Liver (tissue), 3 donors: ENCODE measurements around the gene NFKBIB.

ENCODE experiments used
- JUND ChIP-seq, 2 donors: IDR thresholded peaks; 2 replicates each; pipeline ENCODE4 v1.6.1; 2016; ENCODE audit warnings: antibody characterized with exemption in 2 of 2
- TAF1 ChIP-seq: conservative IDR thresholded peaks from 2 replicates; pipeline ENCODE4 v1.6.1; 2016; ENCODE audit warnings: antibody characterized with exemption, mild to moderate bottlenecking
- TF ChIP-seq, protein P1 (sequence below): fragments of 150-350 bp; IDR thresholded peaks from 2 replicates; pipeline ENCODE4 v1.5.1; 2017; ENCODE audit warnings: improper control_type of control experiment, low read depth, low read length; ENCODE audit not compliant: missing input control
- donor health status: healthy.
- donor health status: healthy.

DNA sequence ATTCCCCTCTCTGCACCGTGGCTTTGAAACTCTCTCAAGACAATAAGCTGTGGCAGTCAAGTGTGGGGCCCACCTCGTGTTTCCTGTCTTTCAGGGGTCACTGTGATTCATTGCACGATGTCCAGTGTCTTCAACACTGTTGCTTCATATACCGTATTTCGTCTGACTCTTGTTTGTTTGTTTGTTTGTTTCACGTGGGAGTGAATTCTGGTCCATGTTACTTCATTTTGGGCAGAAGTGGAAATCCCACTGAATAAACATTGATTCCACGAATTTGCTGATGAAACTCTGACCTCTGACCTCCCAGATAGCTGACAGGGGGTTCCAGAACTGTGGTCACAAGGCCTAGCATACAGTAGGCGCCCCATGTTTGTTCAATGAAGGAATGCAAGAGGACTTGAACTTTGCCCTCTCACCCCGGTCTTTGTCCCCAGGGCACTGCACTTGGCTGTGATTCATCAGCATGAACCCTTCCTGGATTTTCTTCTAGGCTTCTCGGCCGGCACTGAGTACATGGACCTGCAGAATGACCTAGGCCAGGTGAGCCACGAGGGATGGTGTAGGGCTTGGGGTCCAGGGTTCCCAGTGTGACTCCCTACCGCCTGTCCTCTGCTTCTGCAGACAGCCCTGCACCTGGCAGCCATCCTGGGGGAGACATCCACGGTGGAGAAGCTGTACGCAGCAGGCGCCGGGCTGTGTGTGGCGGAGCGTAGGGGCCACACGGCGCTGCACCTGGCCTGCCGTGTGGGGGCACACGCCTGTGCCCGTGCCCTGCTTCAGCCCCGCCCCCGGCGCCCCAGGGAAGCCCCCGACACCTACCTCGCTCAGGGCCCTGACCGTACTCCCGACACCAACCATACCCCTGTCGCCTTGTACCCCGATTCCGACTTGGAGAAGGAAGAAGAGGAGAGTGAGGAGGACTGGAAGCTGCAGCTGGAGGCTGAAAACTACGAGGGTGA lies 5.1 kb downstream of the NFKBIB start:
- no peak for TF ChIP-seq TAF1
- TF ChIP-seq, protein P1, sequence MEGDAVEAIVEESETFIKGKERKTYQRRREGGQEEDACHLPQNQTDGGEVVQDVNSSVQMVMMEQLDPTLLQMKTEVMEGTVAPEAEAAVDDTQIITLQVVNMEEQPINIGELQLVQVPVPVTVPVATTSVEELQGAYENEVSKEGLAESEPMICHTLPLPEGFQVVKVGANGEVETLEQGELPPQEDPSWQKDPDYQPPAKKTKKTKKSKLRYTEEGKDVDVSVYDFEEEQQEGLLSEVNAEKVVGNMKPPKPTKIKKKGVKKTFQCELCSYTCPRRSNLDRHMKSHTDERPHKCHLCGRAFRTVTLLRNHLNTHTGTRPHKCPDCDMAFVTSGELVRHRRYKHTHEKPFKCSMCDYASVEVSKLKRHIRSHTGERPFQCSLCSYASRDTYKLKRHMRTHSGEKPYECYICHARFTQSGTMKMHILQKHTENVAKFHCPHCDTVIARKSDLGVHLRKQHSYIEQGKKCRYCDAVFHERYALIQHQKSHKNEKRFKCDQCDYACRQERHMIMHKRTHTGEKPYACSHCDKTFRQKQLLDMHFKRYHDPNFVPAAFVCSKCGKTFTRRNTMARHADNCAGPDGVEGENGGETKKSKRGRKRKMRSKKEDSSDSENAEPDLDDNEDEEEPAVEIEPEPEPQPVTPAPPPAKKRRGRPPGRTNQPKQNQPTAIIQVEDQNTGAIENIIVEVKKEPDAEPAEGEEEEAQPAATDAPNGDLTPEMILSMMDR: no peak
- TF ChIP-seq JUND (IDR thresholded peaks at IDR 0.05): peak; percentile 56 to 76
